H9 (cell line): ENCODE results near the gene UBAC2. TPM values are rescaled to one million over a fixed set of nuclear protein-coding genes. Genes with fewer than 3 reads are reported as not detected.

Experiments
- DNase-seq: peaks from one replicate; pipeline ENCODE4 v3.0.0-alpha.2; 2017
- H2AFZ ChIP-seq: one replicate; pipeline ENCODE4 v1.6.1; 2013; ENCODE audit warnings: mild to moderate bottlenecking, low read length, control low read depth, moderate library complexity
- H2AK5ac ChIP-seq: 2 replicates; pipeline ENCODE4 v1.6.1; 2013; ENCODE audit warnings: low read length, control low read depth, mixed read lengths; ENCODE audit not compliant: insufficient read length
- H2BK120ac ChIP-seq: one replicate; pipeline ENCODE4 v1.6.1; 2013; ENCODE audit warnings: low read depth, mild to moderate bottlenecking, low read length, control low read depth, inconsistent platforms; ENCODE audit not compliant: poor library complexity, severe bottlenecking
- H2BK12ac ChIP-seq: 2 replicates; pipeline ENCODE4 v1.6.1; 2013; ENCODE audit warnings: low read length, control low read depth, mixed read lengths, low read depth; ENCODE audit not compliant: insufficient read length
- H2BK15ac ChIP-seq: 2 replicates; pipeline ENCODE4 v1.6.1; 2013; ENCODE audit warnings: low read depth, low read length, control low read depth
- H2BK20ac ChIP-seq: one replicate; pipeline ENCODE4 v1.6.1; 2013; ENCODE audit warnings: low read depth, mild to moderate bottlenecking, low read length, control low read depth, inconsistent platforms; ENCODE audit not compliant: poor library complexity, severe bottlenecking
- H2BK5ac ChIP-seq: 2 replicates; pipeline ENCODE4 v1.6.1; 2013; ENCODE audit warnings: low read length, control low read depth, mixed read lengths; ENCODE audit not compliant: insufficient read length
- H3K14ac ChIP-seq: 2 replicates; pipeline ENCODE4 v1.6.1; 2013; ENCODE audit warnings: low read length, control low read depth; ENCODE audit not compliant: insufficient read depth
- H3K18ac ChIP-seq: 2 replicates; pipeline ENCODE4 v1.6.1; 2013; ENCODE audit warnings: low read depth, mild to moderate bottlenecking, mixed read lengths, low read length, control low read depth; ENCODE audit not compliant: insufficient read length
- H3K23ac ChIP-seq: 2 replicates; pipeline ENCODE4 v1.6.1; 2013; ENCODE audit warnings: low read length, control low read depth, mixed read lengths, low read depth; ENCODE audit not compliant: insufficient read length
- H3K23me2 ChIP-seq: 2 replicates; pipeline ENCODE4 v1.6.1; 2013; ENCODE audit warnings: low read depth, mild to moderate bottlenecking, mixed read lengths, low read length, control low read depth; ENCODE audit not compliant: insufficient read length, poor library complexity, severe bottlenecking
- H3K27ac ChIP-seq: 2 replicates; pipeline ENCODE4 v1.5.1; 2013; ENCODE audit warnings: low read length, control low read depth, mixed read lengths, low read depth; ENCODE audit not compliant: insufficient read length
- H3K27me3 ChIP-seq: 2 replicates; pipeline ENCODE4 v1.6.1; 2013; ENCODE audit warnings: low read length, control low read depth, inconsistent platforms; ENCODE audit not compliant: insufficient read depth
- H3K4ac ChIP-seq: 2 replicates; pipeline ENCODE4 v1.6.1; 2013; ENCODE audit warnings: low read depth, mild to moderate bottlenecking, control low read depth, inconsistent platforms, low read length, moderate library complexity
- H3K4me1 ChIP-seq: 2 replicates; pipeline ENCODE4 v1.6.1; 2013; ENCODE audit warnings: low read length, control low read depth, inconsistent platforms; ENCODE audit not compliant: insufficient read depth
- H3K4me2 ChIP-seq: 2 replicates; pipeline ENCODE4 v1.6.1; 2013; ENCODE audit warnings: low read length, control low read depth, mixed read lengths; ENCODE audit not compliant: insufficient read length, insufficient read depth
- H3K56ac ChIP-seq: 2 replicates; pipeline ENCODE4 v1.6.1; 2013; ENCODE audit warnings: low read depth, mild to moderate bottlenecking, mixed read lengths, low read length, control low read depth; ENCODE audit not compliant: insufficient read length
- H3K79me1 ChIP-seq: 2 replicates; pipeline ENCODE4 v1.6.1; 2013; ENCODE audit warnings: low read depth, mild to moderate bottlenecking, moderate library complexity, low read length, control low read depth, inconsistent platforms; ENCODE audit not compliant: insufficient read depth, poor library complexity, severe bottlenecking
- H3K79me2 ChIP-seq: 2 replicates; pipeline ENCODE4 v1.6.1; 2013; ENCODE audit warnings: low read length, control low read depth, inconsistent platforms; ENCODE audit not compliant: insufficient read depth
- H3K9ac ChIP-seq: 2 replicates; pipeline ENCODE4 v1.6.1; 2013; ENCODE audit warnings: low read length, control low read depth, mixed read lengths; ENCODE audit not compliant: insufficient read length; ENCODE audit errors: extremely low read depth
- H3K9me3 ChIP-seq: one replicate; pipeline ENCODE4 v1.6.1; 2013; ENCODE audit warnings: low read depth, low read length, inconsistent platforms; ENCODE audit not compliant: control insufficient read depth
- H3T11ph ChIP-seq: one replicate; pipeline ENCODE4 v1.6.1; 2013; ENCODE audit warnings: mild to moderate bottlenecking, low read length, control low read depth, inconsistent platforms
- H4K20me1 ChIP-seq: one replicate; pipeline ENCODE4 v1.6.1; 2013; ENCODE audit not compliant: control insufficient read depth, insufficient read length, insufficient read depth
- H4K5ac ChIP-seq: 2 replicates; pipeline ENCODE4 v1.6.1; 2013; ENCODE audit warnings: low read depth, mild to moderate bottlenecking, mixed read lengths, low read length, control low read depth; ENCODE audit not compliant: insufficient read length
- H4K8ac ChIP-seq: replicated peaks from 2 replicates; pipeline ENCODE4 v1.6.1; 2013; ENCODE audit warnings: low read length, control low read depth, mixed read lengths, low read depth; ENCODE audit not compliant: insufficient read length
- H4K91ac ChIP-seq: 2 replicates; pipeline ENCODE4 v1.6.1; 2013; ENCODE audit warnings: low read depth, mild to moderate bottlenecking, moderate library complexity, mixed read lengths, low read length, control low read depth; ENCODE audit not compliant: insufficient read length
- H3K27ac Mint-ChIP-seq, 3 experiments: 2 replicates in 2 of 3; 3 replicates in 1 of 3; pipeline ENCODE4 v1.8.0; 2020 to 2021; ENCODE audit warnings: mixed read lengths in 3 of 3, mild to moderate bottlenecking in 1 of 3, moderate library complexity in 1 of 3
- H3K27me3 Mint-ChIP-seq: 2 replicates; pipeline ENCODE4 v1.8.0; 2021; ENCODE audit warnings: low read depth, mild to moderate bottlenecking, moderate library complexity, mixed read lengths
- H3K36me3 Mint-ChIP-seq, 3 experiments: 2 replicates in 2 of 3; 3 replicates in 1 of 3; pipeline ENCODE4 v1.8.0; 2020 to 2021; ENCODE audit warnings: low read depth in 3 of 3, mixed read lengths in 3 of 3; ENCODE audit not compliant: insufficient read depth in 1 of 3
- H3K4me1 Mint-ChIP-seq, 2 experiments: 2 replicates each; pipeline ENCODE4 v1.8.0; 2020; ENCODE audit warnings: mixed read lengths in 2 of 2
- H3K4me3 Mint-ChIP-seq, 2 experiments: 2 replicates in 1 of 2; 3 replicates in 1 of 2; pipeline ENCODE4 v1.8.0; 2020 to 2021; ENCODE audit warnings: mild to moderate bottlenecking in 2 of 2, mixed read lengths in 2 of 2, moderate library complexity in 1 of 2
- H3K9me3 Mint-ChIP-seq, 2 experiments: 2 replicates in 1 of 2; 3 replicates in 1 of 2; pipeline ENCODE4 v1.8.0; 2020; ENCODE audit warnings: mild to moderate bottlenecking in 2 of 2, mixed read lengths in 2 of 2, moderate library complexity in 1 of 2
- CTCF ChIP-seq: fragments of 200-600 bp; sonication (generic); conservative IDR thresholded peaks from 3 replicates; pipeline ENCODE4 v1.8.0; 2021; ENCODE audit warnings: antibody characterized with exemption, mild to moderate bottlenecking
- WGBS: extraction: QIAGEN DNeasy Blood & Tissue Kit; methylation state at CpG from one replicate; pipeline ENCODE4 v1.1.7; 2013; ENCODE audit warnings: missing lambda C conversion rate, low lambda C conversion rate, mixed read lengths; ENCODE audit not compliant: insufficient read length; ENCODE audit errors: extremely low coverage; 5-methylcytosine and 5-hydroxymethylcytosine counted together
- total RNA-seq: library from RNA; stranded (reverse); gene quantifications from 2 replicates; pipeline ENCODE4 v1.2.1, GENCODE V29; 2021

UBAC2 gene
- total RNA-seq, 1 experiment from 2014 or later: 52.3 TPM

GRCh38 chr13:99431927-99432608 lies 231.4 kb downstream of the UBAC2 start:
- no peaks in the 10 kb centered on the region for H3K23me2 ChIP-seq
- peak overlapping the region in 2 of 3 experiments; percentile 36 to 62; a peak in 2 of 7 replicates for H3K27ac Mint-ChIP-seq
- peak overlapping the region in 1 of 2 experiments; percentile 53; a peak in 1 of 5 replicates for H3K4me3 Mint-ChIP-seq
- no peak for DNase-seq
- no peak overlapping the region for H4K8ac ChIP-seq
- H3K4me1 ChIP-seq: peaks cover 2% of the 10 kb centered on the region; the same call in 1 of the 2 replicates
- no peak overlapping the region for H2AK5ac ChIP-seq
- H3K4me2 ChIP-seq: peak overlapping the region; percentile 1
- no peak overlapping the region for H3K27ac ChIP-seq
- H3K18ac ChIP-seq: no peak overlapping the region
- H3K23ac ChIP-seq: no peak overlapping the region
- no peak overlapping the region for H2BK12ac ChIP-seq
- no peaks in the 10 kb centered on the region for H3K27me3 ChIP-seq
- no peak overlapping the region for H3K9ac ChIP-seq
- H3K36me3 Mint-ChIP-seq: peaks cover 0 to 3% (median 0%) of the 10 kb centered on the region in 3 experiments; a peak in 1 of 7 replicates
- H3K79me2 ChIP-seq: no peaks in the 10 kb centered on the region
- no peak overlapping the region for H2BK5ac ChIP-seq
- H2BK20ac ChIP-seq: no peak overlapping the region
- no peak overlapping the region; the same call in 1 of the 2 replicates for H3K14ac ChIP-seq
- no peak overlapping the region for H2BK15ac ChIP-seq
- no peak overlapping the region for H3K4ac ChIP-seq
- no peak overlapping the region for H2AFZ ChIP-seq
- H3K9me3 ChIP-seq: no peaks in the 10 kb centered on the region
- no peak overlapping the region for H4K5ac ChIP-seq
- H2BK120ac ChIP-seq: no peak overlapping the region
- H3K4me1 Mint-ChIP-seq: peaks cover 24% of the 10 kb centered on the region in 2 experiments
- no CpG with 5 or more reads among the region's 18 CpGs for WGBS
- H4K91ac ChIP-seq: no peak overlapping the region
- H3K9me3 Mint-ChIP-seq: peaks cover 0 to 3% of the 10 kb centered on the region in 2 experiments; a peak in 2 of 5 replicates
- H3K27me3 Mint-ChIP-seq: peaks cover 18% of the 10 kb centered on the region
- H3T11ph ChIP-seq: no peak overlapping the region
- no peaks in the 10 kb centered on the region for H3K79me1 ChIP-seq
- H4K20me1 ChIP-seq: no peaks in the 10 kb centered on the region
- no peak overlapping the region for H3K56ac ChIP-seq
- no peak for TF ChIP-seq CTCF
